GM21786 (cell line): ENCODE data around the gene OR5L2.
"Not testable (repeated sequence)": the region's sequence is repeated elsewhere in the genome, so short reads cannot be mapped to it uniquely, and the experiment has no call there.

ENCODE experiments used
- ATAC-seq: cut with Tn5 transposase; IDR thresholded peaks from one replicate; pipeline ENCODE4 v1.9.1; 2021; ENCODE audit not compliant: unreplicated experiment

The OR5L2 gene

DNA sequence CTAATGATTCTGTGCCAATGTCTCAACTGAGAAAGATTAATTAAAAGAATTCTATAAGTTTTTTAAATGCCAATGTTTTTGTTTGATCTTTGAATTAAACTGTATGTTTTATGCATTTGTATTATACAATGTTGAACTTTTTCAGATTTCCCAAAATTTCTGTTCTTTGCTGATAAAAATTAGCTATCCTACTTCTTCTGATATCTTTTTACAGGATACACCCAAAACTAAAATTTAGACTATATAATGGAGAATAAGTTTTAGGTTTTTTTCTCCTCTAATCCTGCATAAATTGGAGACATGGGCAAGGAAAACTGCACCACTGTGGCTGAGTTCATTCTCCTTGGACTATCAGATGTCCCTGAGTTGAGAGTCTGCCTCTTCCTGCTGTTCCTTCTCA lies at the start of gene OR5L2:
TSS of gene OR5L2 (plus strand) at position 301 of the 400 bp plus-strand sequence. CDS start at position 301, 0 bp downstream.
- ATAC-seq, result no peak

GRCh38 chr11:55791606-55792005 lies 35.4 kb upstream of the OR5L2 start:
- no peak for ATAC-seq

DNA sequence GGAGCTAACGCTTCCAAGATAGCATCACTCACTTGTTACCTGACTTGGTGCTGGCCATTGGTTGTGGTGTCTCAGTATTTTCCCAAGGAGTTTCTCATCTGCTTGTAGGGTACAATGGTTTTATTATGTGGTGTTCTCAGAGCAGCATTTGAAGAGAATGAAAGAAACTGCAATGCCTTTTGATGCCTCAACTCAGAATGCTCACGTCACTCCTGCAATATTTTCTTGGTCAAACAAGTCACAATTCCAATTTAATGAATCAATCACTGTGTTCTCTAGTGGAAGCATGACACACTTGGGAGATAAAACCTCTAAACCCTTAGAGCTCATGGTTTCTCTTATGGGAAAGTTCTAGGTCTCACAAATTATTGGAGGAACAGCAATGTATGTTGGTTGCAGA lies 33.7 kb upstream of the OR5L2 start:
- ATAC-seq, result no peak

GRCh38 chr11:55795256-55795655 lies 31.8 kb upstream of the OR5L2 start, which contains the start of gene OR5D14:
Gene OR5D14, plus strand, starts transcription at chr11:55795556. Its CDS starts 0 bp downstream, at chr11:55795556.
- no peak for ATAC-seq

DNA sequence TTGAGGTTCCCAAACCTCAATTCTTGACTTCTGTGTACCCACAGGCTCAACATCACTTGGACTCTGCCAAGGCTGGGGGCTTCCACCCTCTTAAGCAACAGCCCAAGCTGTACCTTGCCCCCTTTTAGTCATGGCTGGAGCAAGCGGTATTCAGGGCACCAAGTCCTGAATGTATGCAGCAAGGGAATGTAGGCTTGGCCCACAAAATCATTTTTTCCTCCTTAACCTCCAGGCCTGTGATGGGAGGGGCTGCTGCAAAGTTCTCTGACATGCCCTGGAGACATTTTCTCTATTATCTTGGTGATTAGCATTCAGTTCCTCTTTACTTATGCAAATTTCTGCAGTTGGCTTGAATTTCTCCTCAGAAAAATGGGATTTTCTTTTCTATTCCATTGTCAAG lies 20.8 kb upstream of the OR5L2 start:
- no peak for ATAC-seq

GRCh38 chr11:55811067-55811466 lies 16.0 kb upstream of the OR5L2 start, which contains the start of gene OR5L1:
Gene OR5L1, plus strand, starts transcription at chr11:55811367. Its CDS starts 100 bp downstream, at chr11:55811467.
- no peak for ATAC-seq

GRCh38 chr11:55819330-55819729 lies 7.7 kb upstream of the OR5L2 start, which contains the start of gene OR5D18:
Gene OR5D18, plus strand, starts transcription at chr11:55819630. Its CDS starts 0 bp downstream, at chr11:55819630.
- ATAC-seq, result no peak

DNA sequence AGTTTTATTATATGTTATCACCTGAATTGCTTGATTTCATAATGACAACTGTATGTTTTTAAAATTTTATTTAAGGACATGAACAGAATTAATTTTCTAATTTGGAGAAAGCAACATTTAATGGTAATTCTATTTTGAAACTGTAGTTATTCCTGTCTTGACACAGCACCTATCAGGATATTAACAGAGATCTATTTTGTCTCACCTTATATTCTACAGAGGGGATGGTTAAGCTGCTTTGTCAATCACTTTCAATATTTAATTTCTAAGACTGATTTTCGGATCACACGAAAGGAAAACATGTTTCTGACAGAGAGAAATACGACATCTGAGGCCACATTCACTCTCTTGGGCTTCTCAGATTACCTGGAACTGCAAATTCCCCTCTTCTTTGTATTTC lies 11.4 kb downstream of the OR5L2 start, which contains the start of gene OR5D16:
TSS of gene OR5D16 (plus strand) at position 301 of the 400 bp plus-strand sequence. CDS start at position 301, 0 bp downstream.
- no peak for ATAC-seq

- ATAC-seq, result no peak
Observed at GRCh38 chr11:55847453-55847852, 20.4 kb downstream of the OR5L2 start.

- no peak for ATAC-seq
Observed at GRCh38 chr11:55849037-55849436, 22.0 kb downstream of the OR5L2 start.

DNA sequence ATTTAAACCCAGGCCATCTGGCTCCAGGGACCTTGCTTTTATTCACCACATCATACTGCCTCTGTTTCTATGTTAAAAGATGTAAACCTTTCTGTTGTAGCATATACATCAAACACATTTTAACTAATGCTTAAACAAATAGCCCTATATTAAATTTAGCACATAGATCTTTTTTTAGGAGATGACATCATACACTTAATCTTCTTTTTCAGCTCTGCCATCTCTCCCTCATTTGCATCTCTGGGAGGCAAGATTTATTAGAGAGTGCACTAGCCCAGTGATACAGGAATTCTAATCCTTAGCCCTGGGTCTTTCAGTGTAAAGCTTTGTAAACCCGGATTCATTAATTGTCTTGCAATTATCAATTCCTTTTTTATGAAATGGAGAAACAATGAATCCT lies 25.1 kb downstream of the OR5L2 start:
- ATAC-seq, result no peak

DNA sequence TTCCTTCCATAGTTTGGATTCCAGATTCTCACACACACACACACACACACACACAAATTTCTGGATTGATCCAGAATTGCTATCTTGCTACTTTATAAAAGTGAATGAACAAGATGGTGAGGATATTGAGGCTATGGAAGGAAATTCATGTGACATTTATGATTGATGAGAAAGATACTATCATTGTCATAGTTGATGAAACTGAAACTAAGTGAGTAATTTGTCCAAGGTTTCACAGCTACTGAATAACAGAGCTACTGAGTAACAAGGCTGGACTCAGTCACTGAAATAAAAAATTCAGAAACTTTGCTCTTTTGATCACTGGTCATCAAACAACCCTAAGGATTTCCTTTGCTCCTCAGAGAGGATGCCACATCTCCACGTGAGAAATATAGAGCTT lies 27.7 kb downstream of the OR5L2 start:
- peak; percentile 76 for ATAC-seq

DNA sequence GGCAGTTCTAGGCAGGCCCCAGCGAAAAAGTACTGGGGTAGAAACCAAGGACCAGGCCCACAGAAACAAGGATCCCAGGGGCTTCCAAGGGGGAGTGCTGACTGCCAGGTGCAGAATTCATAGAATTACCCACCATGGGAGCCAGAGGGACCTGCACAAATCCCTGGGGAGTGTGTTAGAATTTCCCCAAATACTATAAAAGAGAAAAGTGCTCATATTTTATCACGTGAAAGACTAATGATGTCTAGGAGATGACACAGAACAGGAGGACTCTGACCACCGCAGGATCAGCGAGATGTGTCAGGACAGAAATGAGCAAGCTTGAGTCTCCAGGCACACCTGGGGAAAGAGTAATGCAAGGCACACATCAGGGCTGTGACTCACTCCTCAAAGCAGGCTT lies 40.3 kb downstream of the OR5L2 start:
- not testable (repeated sequence) for ATAC-seq

DNA sequence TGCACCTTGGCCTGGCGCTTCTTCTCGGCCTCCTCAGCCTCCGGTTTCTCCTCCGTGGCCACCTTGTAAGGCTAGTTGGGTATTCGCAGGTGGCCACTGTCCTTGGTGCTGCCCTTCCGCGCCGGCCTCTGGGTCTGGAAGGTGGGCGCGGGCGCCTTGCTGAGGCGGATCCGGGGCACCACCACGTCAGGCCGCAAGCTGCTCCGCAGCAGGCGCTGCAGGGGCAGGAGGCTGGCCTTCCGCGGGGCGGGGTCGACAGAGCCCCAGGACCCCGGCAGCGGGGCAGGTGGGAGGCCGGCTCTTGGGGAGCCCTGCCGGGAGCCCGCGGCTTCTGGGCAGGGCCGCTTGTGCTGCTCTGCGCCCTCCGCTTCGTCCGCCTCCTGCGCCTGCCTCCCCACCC lies 45.7 kb downstream of the OR5L2 start:
- not testable (repeated sequence) for ATAC-seq

GRCh38 chr11:55873146-55873545 lies 46.1 kb downstream of the OR5L2 start:
- ATAC-seq, result not testable (repeated sequence)
